ENCODE data around the gene KRTAP12-3.

DNA sequence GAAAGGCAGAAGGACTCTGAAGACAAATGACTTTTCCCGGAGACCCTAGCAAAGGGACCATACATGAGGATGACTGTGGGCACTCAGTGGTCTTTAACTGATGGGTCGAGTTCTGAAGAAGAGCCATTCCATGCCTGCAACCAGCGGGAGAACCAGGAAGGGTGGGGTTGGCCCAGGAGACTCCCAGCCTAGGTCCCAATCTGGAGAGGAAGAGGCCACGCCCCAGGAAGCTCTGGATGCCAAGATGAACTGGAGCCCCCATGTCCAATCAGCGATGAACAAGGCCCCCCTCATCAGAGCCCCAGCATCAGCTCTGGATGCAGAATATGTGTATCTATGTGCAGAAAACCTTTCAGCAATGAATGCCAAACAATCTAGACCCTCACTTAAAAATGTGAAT lies 17.0 kb upstream of the KRTAP12-3 start:
- TF ChIP-seq MXI1 (IDR thresholded peaks at IDR 0.05; ENCODE audit: low read depth, low read length), result no peak
- TF ChIP-seq, protein P1, sequence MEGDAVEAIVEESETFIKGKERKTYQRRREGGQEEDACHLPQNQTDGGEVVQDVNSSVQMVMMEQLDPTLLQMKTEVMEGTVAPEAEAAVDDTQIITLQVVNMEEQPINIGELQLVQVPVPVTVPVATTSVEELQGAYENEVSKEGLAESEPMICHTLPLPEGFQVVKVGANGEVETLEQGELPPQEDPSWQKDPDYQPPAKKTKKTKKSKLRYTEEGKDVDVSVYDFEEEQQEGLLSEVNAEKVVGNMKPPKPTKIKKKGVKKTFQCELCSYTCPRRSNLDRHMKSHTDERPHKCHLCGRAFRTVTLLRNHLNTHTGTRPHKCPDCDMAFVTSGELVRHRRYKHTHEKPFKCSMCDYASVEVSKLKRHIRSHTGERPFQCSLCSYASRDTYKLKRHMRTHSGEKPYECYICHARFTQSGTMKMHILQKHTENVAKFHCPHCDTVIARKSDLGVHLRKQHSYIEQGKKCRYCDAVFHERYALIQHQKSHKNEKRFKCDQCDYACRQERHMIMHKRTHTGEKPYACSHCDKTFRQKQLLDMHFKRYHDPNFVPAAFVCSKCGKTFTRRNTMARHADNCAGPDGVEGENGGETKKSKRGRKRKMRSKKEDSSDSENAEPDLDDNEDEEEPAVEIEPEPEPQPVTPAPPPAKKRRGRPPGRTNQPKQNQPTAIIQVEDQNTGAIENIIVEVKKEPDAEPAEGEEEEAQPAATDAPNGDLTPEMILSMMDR (IDR thresholded peaks at IDR 0.05), result no peak
- TF ChIP-seq RFX5 (IDR thresholded peaks at IDR 0.05; ENCODE audit: low read length), result no peak
- TF ChIP-seq, protein P2, sequence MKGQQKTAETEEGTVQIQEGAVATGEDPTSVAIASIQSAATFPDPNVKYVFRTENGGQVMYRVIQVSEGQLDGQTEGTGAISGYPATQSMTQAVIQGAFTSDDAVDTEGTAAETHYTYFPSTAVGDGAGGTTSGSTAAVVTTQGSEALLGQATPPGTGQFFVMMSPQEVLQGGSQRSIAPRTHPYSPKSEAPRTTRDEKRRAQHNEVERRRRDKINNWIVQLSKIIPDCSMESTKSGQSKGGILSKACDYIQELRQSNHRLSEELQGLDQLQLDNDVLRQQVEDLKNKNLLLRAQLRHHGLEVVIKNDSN (IDR thresholded peaks at IDR 0.05; ENCODE audit: borderline replicate concordance, low read depth), result no peak
- TF ChIP-seq EP300 (IDR thresholded peaks at IDR 0.05; ENCODE audit: borderline replicate concordance in 1 of 2, low read depth in 1 of 2, low read length in 1 of 2), result no peak
- TF ChIP-seq EZH2phosphoT487 (IDR thresholded peaks at IDR 0.05; ENCODE audit: borderline replicate concordance, low read depth), result no peak
- no peak for TF ChIP-seq FOSL2 (IDR thresholded peaks at IDR 0.05; ENCODE audit: borderline replicate concordance, low read depth)
- no peak for TF ChIP-seq JUND (IDR thresholded peaks at IDR 0.05)
- no peak for TF ChIP-seq CHD2 (IDR thresholded peaks at IDR 0.05; ENCODE audit: low read length, partially characterized antibody)
- no peak for TF ChIP-seq SMC3 (IDR thresholded peaks at IDR 0.05; ENCODE audit: low read depth, low read length)

Data from SK-N-SH (cell line).